ENCODE results near the gene ANK3. TPM values are rescaled to one million over a fixed set of nuclear protein-coding genes. Genes with fewer than 3 reads are reported as not detected.

ANK3 gene
- total and polyA plus RNA-seq, 10 donors, result 2.0 to 133 (median 62.9) TPM

DNA sequence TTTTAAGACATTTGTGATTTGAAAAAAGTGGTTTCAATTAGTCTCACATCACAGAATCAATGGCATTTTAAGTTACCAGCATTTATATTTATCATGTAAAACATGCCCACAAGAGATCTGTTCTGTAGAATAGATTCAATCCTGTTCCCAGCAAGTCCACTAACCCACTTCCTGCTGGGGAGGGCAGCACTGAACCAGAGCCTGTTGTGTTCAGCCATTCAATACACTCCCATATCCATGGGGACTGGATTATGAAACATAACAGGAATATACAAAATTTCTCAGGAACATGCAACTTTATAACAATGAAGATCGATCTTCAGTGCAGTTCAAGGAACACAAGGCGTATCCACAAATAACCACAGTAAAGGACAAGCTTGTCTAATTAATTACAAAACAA, 24.4 kb upstream of the ANK3 start:
- Histone ChIP-seq H3K27ac (no peak overlapping the region), H3K4me1 (no peaks in the 10 kb centered on the region), H3K9me3 (no peaks in the 10 kb centered on the region), H3K36me3 (no peaks in the 10 kb centered on the region), H3K4me3 (no peak overlapping the region), H3K27me3 (replicated peaks in 1 of 7) (no peaks in the 10 kb centered on the region)
- DNase-seq, result no peak
- TF ChIP-seq POLR2AphosphoS5 (IDR thresholded peaks at IDR 0.05), result no peak
- no peak for TF ChIP-seq POLR2A (IDR thresholded peaks at IDR 0.05)
- TF ChIP-seq, protein P1, sequence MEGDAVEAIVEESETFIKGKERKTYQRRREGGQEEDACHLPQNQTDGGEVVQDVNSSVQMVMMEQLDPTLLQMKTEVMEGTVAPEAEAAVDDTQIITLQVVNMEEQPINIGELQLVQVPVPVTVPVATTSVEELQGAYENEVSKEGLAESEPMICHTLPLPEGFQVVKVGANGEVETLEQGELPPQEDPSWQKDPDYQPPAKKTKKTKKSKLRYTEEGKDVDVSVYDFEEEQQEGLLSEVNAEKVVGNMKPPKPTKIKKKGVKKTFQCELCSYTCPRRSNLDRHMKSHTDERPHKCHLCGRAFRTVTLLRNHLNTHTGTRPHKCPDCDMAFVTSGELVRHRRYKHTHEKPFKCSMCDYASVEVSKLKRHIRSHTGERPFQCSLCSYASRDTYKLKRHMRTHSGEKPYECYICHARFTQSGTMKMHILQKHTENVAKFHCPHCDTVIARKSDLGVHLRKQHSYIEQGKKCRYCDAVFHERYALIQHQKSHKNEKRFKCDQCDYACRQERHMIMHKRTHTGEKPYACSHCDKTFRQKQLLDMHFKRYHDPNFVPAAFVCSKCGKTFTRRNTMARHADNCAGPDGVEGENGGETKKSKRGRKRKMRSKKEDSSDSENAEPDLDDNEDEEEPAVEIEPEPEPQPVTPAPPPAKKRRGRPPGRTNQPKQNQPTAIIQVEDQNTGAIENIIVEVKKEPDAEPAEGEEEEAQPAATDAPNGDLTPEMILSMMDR (IDR thresholded peaks at IDR 0.05 in 8 of 11, conservative IDR thresholded peaks at IDR 0.05 in 3 of 11), result no peak
- WGBS, 5 donors, result 91 to 98% (median 93%) methylated on average over 2 of the region's 2 CpGs
- intact Hi-C loops (cut with DNase I; ENCODE audit: low total_unique reads), result no loop called here

DNA sequence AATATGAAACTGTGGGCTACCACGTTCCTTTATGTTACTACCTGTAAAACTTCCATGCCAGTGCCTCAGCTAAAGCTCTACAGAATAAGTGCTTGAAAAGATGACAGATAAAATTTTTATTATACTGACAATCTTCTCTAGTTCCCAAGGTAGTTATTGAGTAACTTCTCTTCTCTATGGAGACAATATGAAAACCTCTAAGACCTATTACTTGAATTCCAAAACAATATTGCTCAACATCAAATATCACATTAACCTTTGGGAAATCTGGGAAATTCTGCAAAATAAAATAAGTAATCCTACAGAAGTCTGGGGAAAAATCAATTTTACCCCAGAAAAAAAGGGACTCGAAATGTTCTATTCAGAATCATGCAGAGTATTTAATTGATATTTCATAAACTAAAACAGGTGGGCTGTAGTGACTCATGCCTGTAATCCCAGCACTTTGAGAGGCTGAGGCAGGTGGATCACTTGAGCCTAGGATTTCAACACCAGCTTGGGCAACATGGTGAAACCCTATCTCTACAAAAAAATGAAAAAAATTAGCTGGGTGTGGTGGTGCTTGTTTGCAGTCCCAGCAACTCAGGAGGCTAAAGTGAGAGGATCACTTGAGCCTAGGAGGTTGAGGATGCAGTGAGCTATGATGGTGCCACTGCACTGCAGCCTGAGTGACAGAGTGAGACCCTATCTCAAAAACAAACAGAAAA, 23.8 kb upstream of the ANK3 start:
- no peaks in the 10 kb centered on the region for H3K36me3 ChIP-seq
- no peaks in the 10 kb centered on the region for H3K4me1 ChIP-seq
- no peak overlapping the region for H3K4me3 ChIP-seq
- intact Hi-C loops (cut with DNase I; ENCODE audit: low total_unique reads), result no loop called here
- no peaks in the 10 kb centered on the region for H3K9me3 ChIP-seq
- no peak for DNase-seq
- WGBS, 5 donors, result 68 to 89% (median 75%) methylated on average over 2 of the region's 2 CpGs
- H3K27me3 ChIP-seq (replicated peaks in 1 of 7), result no peaks in the 10 kb centered on the region
- TF ChIP-seq, protein P1 (IDR thresholded peaks at IDR 0.05 in 8 of 11, conservative IDR thresholded peaks at IDR 0.05 in 3 of 11), result no peak
- TF ChIP-seq POLR2AphosphoS5 (IDR thresholded peaks at IDR 0.05), result no peak
- TF ChIP-seq POLR2A (IDR thresholded peaks at IDR 0.05), result no peak
- no peak overlapping the region for H3K27ac ChIP-seq

DNA sequence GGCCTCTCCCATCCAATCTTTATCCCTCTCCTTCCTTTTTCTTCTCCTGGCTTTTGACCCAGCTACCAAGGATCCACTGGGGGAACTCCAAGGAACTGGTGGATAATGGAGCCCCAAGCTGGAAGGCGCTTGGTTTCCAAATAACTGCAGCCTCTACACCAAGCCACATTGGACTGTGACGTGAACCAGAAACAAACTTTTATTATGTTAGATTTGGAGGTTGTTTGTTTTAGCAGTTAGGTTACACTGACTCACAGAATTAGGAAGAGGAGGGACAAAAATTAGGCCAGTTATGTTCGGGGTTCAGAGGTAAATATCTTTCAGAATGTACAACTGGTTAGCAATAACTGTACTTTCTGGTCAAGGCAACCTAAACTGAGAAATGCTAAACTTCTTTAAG, 21.3 kb upstream of the ANK3 start:
- Histone ChIP-seq H3K27ac (no peak overlapping the region), H3K4me3 (no peak overlapping the region), H3K36me3 (no peaks in the 10 kb centered on the region), H3K27me3 (replicated peaks in 1 of 7) (no peaks in the 10 kb centered on the region), H3K9me3 (no peaks in the 10 kb centered on the region), H3K4me1 (no peaks in the 10 kb centered on the region)
- intact Hi-C loops (cut with DNase I; ENCODE audit: low total_unique reads), result no loop called here
- no peak for DNase-seq
- TF ChIP-seq POLR2AphosphoS5 (IDR thresholded peaks at IDR 0.05), result no peak
- TF ChIP-seq POLR2A (IDR thresholded peaks at IDR 0.05), result no peak
- TF ChIP-seq, protein P1 (IDR thresholded peaks at IDR 0.05 in 8 of 11, conservative IDR thresholded peaks at IDR 0.05 in 3 of 11), result no peak
- WGBS, 5 donors, result 81 to 90% (median 87%) methylated on average over 3 of the region's 3 CpGs

DNA sequence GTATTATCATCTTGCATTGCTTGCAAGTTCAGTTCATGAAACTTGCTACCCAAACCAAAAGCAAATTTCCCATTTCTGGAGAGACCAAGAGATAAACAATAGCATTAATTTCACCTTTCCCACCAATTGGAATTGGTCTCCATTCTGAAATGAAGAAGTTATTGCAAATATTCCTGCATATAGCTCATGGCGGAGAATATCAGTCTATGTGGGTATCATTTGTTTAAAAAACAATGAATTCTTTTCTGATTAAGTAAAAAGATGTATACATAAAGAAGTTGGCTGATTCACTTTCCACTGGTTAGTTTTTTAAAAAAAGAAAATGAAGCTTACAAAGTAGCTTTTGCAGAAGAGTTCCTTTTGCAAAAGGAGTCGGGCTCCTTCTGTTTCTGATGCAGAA, 19.5 kb upstream of the ANK3 start:
- TF ChIP-seq, protein P1 (IDR thresholded peaks at IDR 0.05 in 8 of 11, conservative IDR thresholded peaks at IDR 0.05 in 3 of 11), result no peak
- no peak for TF ChIP-seq POLR2AphosphoS5 (IDR thresholded peaks at IDR 0.05)
- no peak for TF ChIP-seq POLR2A (IDR thresholded peaks at IDR 0.05)
- no peak overlapping the region for H3K27ac ChIP-seq
- no peaks in the 10 kb centered on the region for H3K27me3 ChIP-seq (replicated peaks in 1 of 7)
- H3K4me3 ChIP-seq, result no peak overlapping the region
- no peak for DNase-seq
- H3K36me3 ChIP-seq, result no peaks in the 10 kb centered on the region
- 92 to 99% (median 97%) methylated on average over 2 of the region's 2 CpGs for WGBS, 5 donors
- intact Hi-C loops (cut with DNase I; ENCODE audit: low total_unique reads), result no loop called here
- no peaks in the 10 kb centered on the region for H3K4me1 ChIP-seq
- no peaks in the 10 kb centered on the region for H3K9me3 ChIP-seq

Data from spleen (tissue), 11 donors.